Measurements from ENCODE around the gene MAPKBP1. TPM values are rescaled to one million over a fixed set of nuclear protein-coding genes. Genes with fewer than 3 reads are reported as not detected.

Gene MAPKBP1
- total RNA-seq, 1 donor from 2014 or later: 42.3 TPM

- no peak overlapping the region for H3K4me3 Mint-ChIP-seq
- CTCF ChIA-PET: no interaction called here
These were observed 95.7 kb downstream of the MAPKBP1 start for GRCh38 chr15:41869770-41870688.

GRCh38 chr15:41870689-41871081 lies 96.4 kb downstream of the MAPKBP1 start:
- ChIA-PET POLR2A (no interaction called here), CTCF (no interaction called here)
- peaks cover 4% of the 10 kb centered on the region for H3K4me1 Mint-ChIP-seq
- H3K27ac Mint-ChIP-seq: no peak overlapping the region
- no peaks in the 10 kb centered on the region for H3K36me3 Mint-ChIP-seq (ENCODE audit: low read depth)
- intact Hi-C loops (cut with micrococcal nuclease): no loop called here
- no peak for TF ChIP-seq CTCF (IDR thresholded peaks at IDR 0.05)
- H3K9me3 Mint-ChIP-seq: no peaks in the 10 kb centered on the region
- H3K4me3 Mint-ChIP-seq: no peak overlapping the region
- ATAC-seq (ENCODE audit: low read depth) (no peak), DNase-seq (no peak)
- peaks cover 7% of the 10 kb centered on the region for H3K27me3 Mint-ChIP-seq

More at GRCh38 chr15:41869770-41870688, 95.7 kb downstream of the MAPKBP1 start:
- Mint-ChIP-seq H3K27me3 (peaks cover 5% of the 10 kb centered on the region), H3K4me1 (no peaks in the 10 kb centered on the region), H3K9me3 (no peaks in the 10 kb centered on the region), H3K27ac (no peak overlapping the region), H3K36me3 (ENCODE audit: low read depth) (no peaks in the 10 kb centered on the region)
- DNase-seq (no peak), ATAC-seq (ENCODE audit: low read depth) (no peak)
- intact Hi-C loops (cut with micrococcal nuclease): no loop called here
- TF ChIP-seq CTCF (IDR thresholded peaks at IDR 0.05): no peak
- POLR2A ChIA-PET: no interaction called here

GRCh38 chr15:41871175-41871905 lies 97.1 kb downstream of the MAPKBP1 start:
- H3K27me3 Mint-ChIP-seq: peaks cover 7% of the 10 kb centered on the region
- DNase-seq (no peak), ATAC-seq (ENCODE audit: low read depth) (no peak)
- no peak overlapping the region for H3K27ac Mint-ChIP-seq
- H3K4me3 Mint-ChIP-seq: no peak overlapping the region
- POLR2A ChIA-PET: no interaction called here
- intact Hi-C loops (cut with micrococcal nuclease): no loop called here
- CTCF ChIA-PET: no interaction called here
- H3K4me1 Mint-ChIP-seq: peaks cover 10% of the 10 kb centered on the region
- TF ChIP-seq CTCF (IDR thresholded peaks at IDR 0.05): no peak
- H3K9me3 Mint-ChIP-seq: no peaks in the 10 kb centered on the region
- no peaks in the 10 kb centered on the region for H3K36me3 Mint-ChIP-seq (ENCODE audit: low read depth)

- Mint-ChIP-seq H3K27me3 (peaks cover 7% of the 10 kb centered on the region), H3K4me1 (peaks cover 11% of the 10 kb centered on the region), H3K9me3 (no peaks in the 10 kb centered on the region), H3K4me3 (no peak overlapping the region), H3K27ac (no peak overlapping the region), H3K36me3 (ENCODE audit: low read depth) (no peaks in the 10 kb centered on the region)
- no peak for TF ChIP-seq CTCF (IDR thresholded peaks at IDR 0.05)
- ATAC-seq (ENCODE audit: low read depth) (no peak), DNase-seq (no peak)
- intact Hi-C loops (cut with micrococcal nuclease): no loop called here
- ChIA-PET CTCF (no interaction called here), POLR2A (no interaction called here)
These were observed 98.0 kb downstream of the MAPKBP1 start for GRCh38 chr15:41872166-41872747.

- no peak for TF ChIP-seq CTCF (IDR thresholded peaks at IDR 0.05)
- no peaks in the 10 kb centered on the region for H3K9me3 Mint-ChIP-seq
- intact Hi-C loops (cut with micrococcal nuclease): no loop called here
- ChIA-PET CTCF (no interaction called here), POLR2A (no interaction called here)
- ATAC-seq (ENCODE audit: low read depth) (no peak), DNase-seq (no peak)
- no peak overlapping the region for H3K4me3 Mint-ChIP-seq
- no peak overlapping the region for H3K27ac Mint-ChIP-seq
- H3K27me3 Mint-ChIP-seq: peaks cover 7% of the 10 kb centered on the region
- H3K36me3 Mint-ChIP-seq (ENCODE audit: low read depth): no peaks in the 10 kb centered on the region
- peaks cover 11% of the 10 kb centered on the region for H3K4me1 Mint-ChIP-seq
These were observed 99.4 kb downstream of the MAPKBP1 start for GRCh38 chr15:41873711-41874110.

All from activated B cell treated with CpG ODN at 0.5 μM for 24 hours (primary cell).